Mesodermal cell (in vitro differentiated cells): ENCODE measurements around the gene RBMS1.

ENCODE experiments used
- H3K27ac ChIP-seq: 2 replicates; pipeline ENCODE4 v1.7.0; 2013; ENCODE audit warnings: mild to moderate bottlenecking, low read depth, low read length, moderate library complexity; ENCODE audit not compliant: severe bottlenecking
- H3K36me3 ChIP-seq: 2 replicates; pipeline ENCODE4 v1.7.1; 2013; ENCODE audit warnings: mild to moderate bottlenecking, low read length, moderate library complexity; ENCODE audit not compliant: control insufficient read depth, insufficient read depth
- H3K4me1 ChIP-seq: one replicate; pipeline ENCODE4 v1.7.1; 2013; ENCODE audit warnings: mild to moderate bottlenecking, low read length; ENCODE audit not compliant: insufficient read depth, control insufficient read depth, poor library complexity, severe bottlenecking
- H3K4me3 ChIP-seq: 2 replicates; pipeline ENCODE4 v1.7.0; 2013; ENCODE audit warnings: low read length, control low read depth, mild to moderate bottlenecking; ENCODE audit not compliant: insufficient read depth, poor library complexity, severe bottlenecking; ENCODE audit errors: extremely low read depth
- H3K9me3 ChIP-seq: 2 replicates; pipeline ENCODE4 v1.7.1; 2013; ENCODE audit warnings: mild to moderate bottlenecking, low read length, moderate library complexity; ENCODE audit not compliant: control insufficient read depth
- WGBS, 2 experiments: methylation state at CpG; one replicate each; pipeline ENCODE4 v1.1.5; 2013; ENCODE audit warnings: missing lambda C conversion rate in 2 of 2; ENCODE audit not compliant: insufficient coverage in 2 of 2; 5-methylcytosine and 5-hydroxymethylcytosine counted together

The RBMS1 gene

DNA sequence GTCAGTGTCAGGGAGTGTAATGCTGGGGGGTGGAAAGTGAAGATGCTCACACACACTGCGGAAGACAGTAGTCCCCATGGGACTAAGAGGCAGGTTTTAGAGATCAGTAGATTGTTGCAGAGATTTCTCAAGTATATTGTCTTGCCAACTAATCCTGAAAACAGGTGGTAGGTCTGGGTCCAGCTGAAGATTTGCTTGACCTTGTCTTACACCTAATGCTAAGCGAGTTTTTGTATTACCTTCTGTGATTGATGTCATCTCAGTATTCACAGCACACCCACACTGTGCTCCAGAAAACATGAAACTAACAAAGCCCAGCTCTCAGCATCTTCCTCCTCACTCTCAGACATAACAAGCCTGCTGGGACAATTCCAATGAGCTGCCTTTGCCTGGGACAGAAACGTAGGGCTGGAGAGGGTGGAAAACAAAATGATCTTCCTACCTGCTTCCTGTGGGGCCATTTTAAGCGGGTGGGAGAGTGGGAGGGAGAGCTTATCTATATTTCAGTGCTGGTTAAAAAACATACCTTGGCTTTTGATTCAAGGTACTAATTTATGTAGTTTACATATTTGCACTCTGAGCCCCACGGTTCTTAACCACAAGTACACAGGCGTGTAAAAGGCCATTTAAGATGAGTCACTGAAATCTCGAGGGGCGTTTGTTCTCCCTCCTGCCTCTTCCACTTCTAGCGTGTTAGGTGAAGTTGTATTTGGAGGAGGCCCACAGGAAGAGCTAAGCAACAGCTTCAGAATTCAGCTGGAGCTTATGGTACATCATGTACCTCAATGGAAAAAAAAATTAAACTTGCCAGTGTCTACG lies 23.1 kb upstream of the RBMS1 start:
- H3K36me3 ChIP-seq = no peaks in the 10 kb centered on the region
- 86 to 97% methylated on average over 4 to 6 of the region's 10 CpGs for WGBS, 2 experiments
- no peaks in the 10 kb centered on the region for H3K4me1 ChIP-seq
- H3K4me3 ChIP-seq = no peak overlapping the region
- H3K27ac ChIP-seq = no peak overlapping the region
- H3K9me3 ChIP-seq = no peaks in the 10 kb centered on the region

DNA sequence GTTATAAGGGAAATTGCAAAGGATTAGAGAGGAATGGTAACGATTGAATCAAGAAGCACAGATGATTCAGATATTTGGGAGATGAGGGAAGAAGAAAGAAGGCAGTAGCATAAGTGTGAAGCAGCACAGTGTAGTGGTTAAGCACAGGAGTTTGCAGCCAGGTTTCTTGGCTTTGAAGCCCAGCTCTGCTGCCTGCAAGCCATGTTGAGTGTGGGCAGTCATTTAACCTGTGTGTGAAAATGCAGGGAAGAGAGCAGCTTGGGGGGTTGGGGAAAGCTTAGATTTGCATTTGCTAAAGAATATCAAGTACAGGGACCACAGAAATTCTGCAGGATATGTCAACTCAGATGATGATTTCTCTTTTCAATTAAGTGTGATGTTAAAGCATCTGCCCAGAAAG lies 21.5 kb upstream of the RBMS1 start:
- Histone ChIP-seq H3K27ac (no peak overlapping the region), H3K36me3 (no peaks in the 10 kb centered on the region), H3K4me1 (no peaks in the 10 kb centered on the region), H3K4me3 (no peak overlapping the region), H3K9me3 (no peaks in the 10 kb centered on the region)
- WGBS, 2 experiments = 78 to 80% methylated on average over 1 of the region's 1 CpG

DNA sequence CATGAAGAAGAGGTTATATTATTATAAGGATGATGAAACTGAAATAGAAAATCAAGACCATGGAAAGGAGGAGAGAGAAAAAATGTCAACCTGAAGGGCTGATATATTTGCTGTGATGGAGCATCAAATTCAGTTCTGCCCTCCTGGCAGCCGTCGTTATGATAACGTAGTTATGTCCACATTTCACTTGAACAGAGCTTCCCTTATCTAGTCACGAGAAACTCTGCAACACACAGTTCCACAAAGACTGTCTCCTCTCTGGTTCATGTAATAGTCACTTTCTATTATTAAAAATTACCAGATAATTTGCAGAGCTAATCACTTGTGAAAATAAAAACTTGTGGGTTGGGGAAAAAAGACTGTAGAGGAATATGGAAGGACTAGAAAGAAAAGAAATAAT lies 19.5 kb upstream of the RBMS1 start:
- WGBS, 2 experiments = 89% methylated on average over 4 of the region's 4 CpGs; no CpG with 5 or more reads in 1 of the 2 experiments
- Histone ChIP-seq H3K27ac (no peak overlapping the region), H3K36me3 (no peaks in the 10 kb centered on the region), H3K4me3 (no peak overlapping the region), H3K4me1 (no peaks in the 10 kb centered on the region), H3K9me3 (no peaks in the 10 kb centered on the region)

DNA sequence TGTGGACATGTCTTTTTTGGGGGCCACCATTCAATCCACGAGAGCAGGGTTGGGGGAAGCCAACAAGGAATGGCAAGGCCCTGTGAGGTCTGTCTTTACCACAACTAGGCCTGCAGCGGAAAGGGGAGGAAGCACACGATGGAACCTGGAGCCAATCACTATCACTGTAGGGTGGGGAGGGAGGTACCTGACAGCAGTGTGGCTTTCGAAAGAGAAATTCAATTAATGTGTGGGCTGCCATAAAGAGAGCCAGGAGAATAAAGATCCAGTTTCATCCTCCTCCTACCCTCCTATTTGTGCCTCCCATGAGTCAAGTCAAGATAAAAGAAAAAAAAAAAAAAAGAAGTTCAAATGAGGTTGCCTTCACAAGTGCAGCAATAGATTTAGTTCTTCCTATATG lies 18.9 kb upstream of the RBMS1 start:
- WGBS, 2 experiments = 67 to 100% methylated on average over 2 to 3 of the region's 4 CpGs
- no peaks in the 10 kb centered on the region for H3K36me3 ChIP-seq
- H3K4me3 ChIP-seq = no peak overlapping the region
- H3K9me3 ChIP-seq = no peaks in the 10 kb centered on the region
- H3K4me1 ChIP-seq = no peaks in the 10 kb centered on the region
- H3K27ac ChIP-seq = no peak overlapping the region

DNA sequence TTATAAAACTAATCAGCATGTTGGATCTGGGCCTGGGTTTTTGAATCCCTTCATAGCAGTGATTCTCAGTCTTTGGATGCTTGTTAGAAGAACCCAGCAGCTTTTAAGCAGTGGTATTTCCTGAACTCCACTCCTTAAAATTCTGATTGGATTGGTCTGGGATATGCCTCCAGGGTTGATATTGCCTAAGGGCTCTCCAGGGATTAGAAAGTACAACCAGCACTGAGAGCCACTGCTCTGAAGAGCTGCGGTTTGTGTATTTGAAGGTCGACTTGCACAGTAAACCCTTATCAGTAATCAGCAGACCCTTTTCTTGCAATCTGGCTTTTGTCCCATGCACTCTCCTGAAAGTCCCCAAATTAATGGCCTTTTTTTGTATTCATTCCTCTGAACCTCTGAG lies 17.0 kb upstream of the RBMS1 start:
- H3K27ac ChIP-seq = peak overlapping the region; percentile 19
- H3K9me3 ChIP-seq = no peaks in the 10 kb centered on the region
- H3K4me1 ChIP-seq = peaks cover 3% of the 10 kb centered on the region
- H3K4me3 ChIP-seq = no peak overlapping the region
- WGBS, 2 experiments = 67 to 84% methylated on average over 2 of the region's 2 CpGs
- H3K36me3 ChIP-seq = no peaks in the 10 kb centered on the region

DNA sequence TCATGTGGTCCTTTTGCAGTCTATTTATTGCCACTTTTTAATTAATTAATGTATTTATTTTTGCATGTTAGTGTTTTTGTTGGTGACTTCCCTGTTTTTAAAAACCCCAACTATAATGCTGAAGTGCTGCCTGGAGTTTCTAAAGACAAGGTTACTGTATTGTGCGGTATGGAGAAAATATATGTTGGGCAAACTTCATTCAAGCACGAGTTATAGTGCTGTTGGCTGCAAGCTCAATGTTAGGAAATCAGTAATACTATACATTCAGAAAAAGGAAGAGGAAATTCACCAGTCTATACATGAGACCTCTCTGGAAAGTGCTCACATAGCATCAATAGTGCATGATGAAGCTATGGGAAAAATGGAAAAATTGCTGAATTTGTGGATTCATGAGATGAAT lies 15.4 kb upstream of the RBMS1 start:
- Histone ChIP-seq H3K9me3 (no peaks in the 10 kb centered on the region), H3K4me3 (no peak overlapping the region), H3K36me3 (no peaks in the 10 kb centered on the region), H3K27ac (no peak overlapping the region), H3K4me1 (peaks cover 9% of the 10 kb centered on the region)
- WGBS, 2 experiments = no CpG with 5 or more reads among the region's 2 CpGs

DNA sequence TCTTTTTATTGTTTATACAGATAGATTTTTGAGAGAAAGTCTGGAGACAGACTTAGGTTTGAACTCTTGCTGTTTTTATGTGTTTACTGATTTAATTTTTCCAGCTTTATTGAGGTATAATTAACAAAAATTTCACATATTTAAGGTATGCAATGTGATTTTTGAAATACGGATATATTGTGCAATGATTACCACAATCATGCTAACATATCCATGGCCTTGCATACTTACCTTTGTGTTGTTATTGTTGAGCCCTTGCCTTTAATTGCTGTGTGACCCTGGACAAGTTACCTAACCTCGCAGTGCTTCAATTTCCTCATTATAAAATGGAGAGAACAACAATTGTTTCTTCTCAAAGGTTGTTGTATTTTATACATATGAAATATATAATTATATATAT lies 13.9 kb upstream of the RBMS1 start:
- WGBS, 2 experiments = no CpG with 5 or more reads among the region's 2 CpGs
- no peak overlapping the region for H3K27ac ChIP-seq
- H3K4me3 ChIP-seq = no peak overlapping the region
- H3K36me3 ChIP-seq = no peaks in the 10 kb centered on the region
- H3K4me1 ChIP-seq = peaks cover 9% of the 10 kb centered on the region
- H3K9me3 ChIP-seq = no peaks in the 10 kb centered on the region

DNA sequence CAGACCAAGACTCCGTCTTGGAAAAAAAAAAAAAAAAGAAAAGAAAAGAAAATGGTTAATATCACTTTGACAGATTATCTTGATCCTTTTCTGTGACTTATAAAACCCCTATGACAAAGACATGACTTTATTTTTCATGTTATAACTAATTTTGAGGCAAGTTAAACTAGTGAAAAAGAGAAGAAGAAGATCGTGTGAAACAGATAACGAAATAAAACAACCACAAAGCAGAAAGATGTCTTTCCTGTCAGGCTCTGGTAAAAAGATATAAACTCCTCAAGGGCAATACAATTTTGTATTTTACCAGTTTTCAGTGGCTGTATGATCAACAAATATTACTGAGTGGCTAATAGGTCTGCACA lies 13.4 kb upstream of the RBMS1 start:
- H3K27ac ChIP-seq = no peak overlapping the region
- H3K36me3 ChIP-seq = no peaks in the 10 kb centered on the region
- no CpG with 5 or more reads among the region's 3 CpGs for WGBS, 2 experiments
- H3K9me3 ChIP-seq = no peaks in the 10 kb centered on the region
- H3K4me3 ChIP-seq = no peak overlapping the region
- peaks cover 9% of the 10 kb centered on the region for H3K4me1 ChIP-seq

DNA sequence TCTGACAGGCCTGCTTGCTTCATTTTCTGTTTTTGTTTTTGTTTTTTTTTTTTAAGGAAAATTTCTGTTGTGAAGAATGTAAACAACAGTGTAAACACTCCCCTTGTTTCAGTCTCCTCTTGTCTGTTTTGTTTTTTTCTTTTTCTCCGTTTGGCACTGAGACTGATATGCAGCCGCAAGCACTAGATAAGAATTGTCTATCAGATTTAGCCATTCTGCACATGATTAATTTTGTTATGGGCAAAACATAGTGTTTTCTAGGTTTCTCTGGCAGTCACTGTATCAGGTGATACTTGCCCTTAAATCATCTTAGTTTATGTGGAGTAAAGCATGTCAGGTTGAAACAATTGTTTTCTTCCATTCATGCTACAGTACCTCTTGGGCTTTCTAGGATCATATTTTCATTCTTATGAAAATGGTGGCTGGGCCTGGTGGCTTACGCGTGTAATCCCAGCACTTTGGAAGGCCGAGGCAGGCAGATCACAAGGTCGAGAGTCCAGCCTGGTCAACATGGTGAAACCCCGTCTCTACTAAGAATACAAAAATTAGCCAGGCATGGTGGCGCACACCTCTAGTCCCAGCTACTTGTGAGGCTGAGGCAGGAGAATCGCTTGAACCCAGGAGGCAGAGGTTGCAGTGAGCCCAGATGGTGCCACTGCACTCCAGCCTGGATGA lies 12.9 kb upstream of the RBMS1 start:
- WGBS, 2 experiments = 94 to 99% methylated on average over 6 to 7 of the region's 9 CpGs
- peaks cover 9% of the 10 kb centered on the region for H3K4me1 ChIP-seq
- H3K36me3 ChIP-seq = no peaks in the 10 kb centered on the region
- H3K4me3 ChIP-seq = no peak overlapping the region
- no peak overlapping the region for H3K27ac ChIP-seq
- no peaks in the 10 kb centered on the region for H3K9me3 ChIP-seq

DNA sequence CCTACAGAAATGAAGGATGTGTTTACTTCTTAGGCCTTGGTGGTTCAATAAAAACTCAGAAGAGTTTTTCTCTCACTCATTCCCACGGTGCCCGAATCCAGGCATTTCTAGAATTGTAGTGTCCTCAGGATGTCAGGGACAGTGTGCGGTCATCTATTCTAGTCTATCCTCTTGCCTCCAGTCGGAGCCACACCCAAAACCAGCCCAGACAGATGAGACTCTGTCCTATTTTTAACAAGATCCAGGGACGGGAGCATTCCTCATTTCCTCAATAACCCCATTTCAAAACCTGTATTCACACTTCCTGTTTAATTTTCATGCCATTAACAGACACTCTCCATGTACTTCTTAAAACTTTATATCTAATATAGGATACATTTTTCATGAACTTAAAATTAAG lies 11.6 kb upstream of the RBMS1 start:
- H3K36me3 ChIP-seq = no peaks in the 10 kb centered on the region
- WGBS, 2 experiments = 96 to 98% methylated on average over 3 to 5 of the region's 5 CpGs
- peaks cover 9% of the 10 kb centered on the region for H3K4me1 ChIP-seq
- H3K9me3 ChIP-seq = no peaks in the 10 kb centered on the region
- no peak overlapping the region for H3K27ac ChIP-seq
- H3K4me3 ChIP-seq = no peak overlapping the region

DNA sequence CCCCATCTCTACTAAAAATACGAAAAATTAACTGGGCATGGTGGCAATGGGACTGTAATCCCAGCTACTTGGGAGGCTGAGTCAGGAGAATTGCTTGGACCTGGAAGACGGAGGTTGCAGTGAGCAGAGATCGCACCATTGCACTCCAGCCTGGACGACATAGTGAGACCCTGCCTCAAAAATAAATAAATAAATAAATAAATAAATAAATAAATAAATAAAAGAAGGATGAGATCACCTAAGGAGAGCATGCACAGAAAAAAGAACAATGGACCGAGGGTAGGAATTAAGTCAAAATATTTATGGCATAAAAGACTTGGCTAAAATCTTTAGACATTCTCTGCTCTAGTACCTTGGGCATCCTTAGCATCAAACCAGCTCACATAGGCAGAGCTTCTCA lies 8.9 kb upstream of the RBMS1 start:
- H3K27ac ChIP-seq = no peak overlapping the region
- no peaks in the 10 kb centered on the region for H3K9me3 ChIP-seq
- H3K4me1 ChIP-seq = peaks cover 9% of the 10 kb centered on the region
- WGBS, 2 experiments = 90 to 97% methylated on average over 2 to 3 of the region's 5 CpGs
- no peak overlapping the region for H3K4me3 ChIP-seq
- H3K36me3 ChIP-seq = no peaks in the 10 kb centered on the region
